B cell (primary cell): ENCODE measurements around the gene ITPKB. TPM values are rescaled to one million over a fixed set of nuclear protein-coding genes. Genes with fewer than 3 reads are reported as not detected.
A peak's percentile ranks its signal among the peaks of the same experiment; 100 is the strongest.
"Not testable (repeated sequence)": the region's sequence is repeated elsewhere in the genome, so short reads cannot be mapped to it uniquely, and the experiment has no call there.

Experiments
- ATAC-seq: fragments of 200-7000 bp; cut with Tn5 transposase; one replicate; pipeline ENCODE4 v1.10.0; 2021; ENCODE audit warnings: low read depth, mild to moderate bottlenecking, moderate number of reproducible peaks, moderate library complexity
- CTCF ChIA-PET: fragments of 350-600 bp; sonication (Branson Sonifier 250); formaldehyde crosslinking; loops from one replicate; lab custom pipeline; 2021; ENCODE audit warnings: antibody characterized with exemption, inconsistent platforms; lab: Charles Lee
- POLR2A ChIA-PET: fragments of 350-600 bp; sonication (Branson Sonifier 250); formaldehyde crosslinking; loops from one replicate; lab custom pipeline; 2021; ENCODE audit warnings: antibody characterized with exemption; lab: Charles Lee
- DNase-seq: peaks from one replicate; pipeline ENCODE4 v3.0.0; 2013
- H2AFZ ChIP-seq: 2 replicates; pipeline ENCODE4 v1.6.1; 2012; ENCODE audit warnings: mild to moderate bottlenecking, low read depth, low read length; ENCODE audit not compliant: insufficient read depth, poor library complexity, severe bottlenecking
- H3K27ac ChIP-seq, 2 donors: 1 replicate in 1 of 2; 2 replicates in 1 of 2; pipeline ENCODE4 v1.5.1; 2012 to 2013; ENCODE audit warnings: low read length in 2 of 2, mild to moderate bottlenecking in 2 of 2, moderate library complexity in 1 of 2
- H3K27me3 ChIP-seq, 4 experiments: fragments of 200-600 bp in 1 of 4; sonication (generic) in 1 of 4; replicated peaks in 1 of 4; 1 replicate in 2 of 4; 2 replicates in 2 of 4; pipeline versions ENCODE4 v1.6.1 to v1.7.0; 2013 to 2016; ENCODE audit warnings: low read length in 3 of 4, mild to moderate bottlenecking in 2 of 4, mixed read lengths in 1 of 4, moderate library complexity in 1 of 4; ENCODE audit not compliant: insufficient read depth in 4 of 4, control insufficient read depth in 3 of 4; ENCODE audit errors: control extremely low read depth in 1 of 4
- H3K36me3 ChIP-seq, 2 experiments: replicated peaks in 1 of 2; 1 replicate in 1 of 2; 2 replicates in 1 of 2; pipeline versions ENCODE4 v1.6.1 to v1.7.1; 2013; ENCODE audit warnings: low read length in 1 of 2; ENCODE audit not compliant: insufficient read depth in 2 of 2, control insufficient read depth in 1 of 2; ENCODE audit errors: control extremely low read depth in 1 of 2, extremely low read depth in 1 of 2
- H3K4me1 ChIP-seq, 2 donors: fragments of 200-600 bp in 1 of 2; sonication (generic) in 1 of 2; 1 replicate in 1 of 2; 2 replicates in 1 of 2; pipeline versions ENCODE4 v1.5.1 to v1.6.1; 2013 to 2017; ENCODE audit warnings: low read length in 2 of 2; ENCODE audit not compliant: control insufficient read depth in 2 of 2, insufficient read depth in 2 of 2
- H3K4me2 ChIP-seq: replicated peaks from 2 replicates; pipeline ENCODE3; 2012; ENCODE audit warnings: mild to moderate bottlenecking, low read depth, low read length; ENCODE audit not compliant: poor library complexity, severe bottlenecking
- H3K4me3 ChIP-seq, 5 experiments: fragments of 200-600 bp in 1 of 5; sonication (generic) in 1 of 5; 1 replicate in 3 of 5; 2 replicates in 2 of 5; pipeline versions ENCODE4 v1.5.1 to v1.7.0; 2011 to 2016; ENCODE audit warnings: low read length in 4 of 5, mild to moderate bottlenecking in 4 of 5, low read depth in 2 of 5, control low read depth in 1 of 5, moderate library complexity in 1 of 5; ENCODE audit not compliant: insufficient read depth in 1 of 5; ENCODE audit errors: control extremely low read depth in 1 of 5, extremely low read depth in 1 of 5
- H3K79me2 ChIP-seq: fragments of 200-600 bp; sonication (generic); one replicate; pipeline ENCODE4 v1.6.0; 2016; ENCODE audit warnings: low read length; ENCODE audit not compliant: control insufficient read depth, insufficient read depth
- H3K9ac ChIP-seq: fragments of 200-600 bp; sonication (generic); 2 replicates; pipeline ENCODE4 v1.6.1; 2017; ENCODE audit warnings: mild to moderate bottlenecking, low read length, moderate library complexity
- H3K9me3 ChIP-seq, 3 donors: one replicate each; pipeline versions ENCODE4 v1.6.1 to v1.7.1; 2013; ENCODE audit warnings: low read length in 2 of 3; ENCODE audit not compliant: control insufficient read depth in 2 of 3, insufficient read depth in 1 of 3; ENCODE audit errors: control extremely low read depth in 1 of 3
- H4K20me1 ChIP-seq: 2 replicates; pipeline ENCODE4 v1.6.0; 2012; ENCODE audit warnings: mild to moderate bottlenecking, low read length; ENCODE audit not compliant: insufficient read depth, control insufficient read depth, poor library complexity, severe bottlenecking
- H3K27ac Mint-ChIP-seq: one replicate; pipeline ENCODE4 v1.8.0; 2021; ENCODE audit warnings: mixed read lengths
- H3K27me3 Mint-ChIP-seq: one replicate; pipeline ENCODE4 v1.8.0; 2021; ENCODE audit warnings: mixed read lengths
- H3K4me1 Mint-ChIP-seq: one replicate; pipeline ENCODE4 v1.8.0; 2021; ENCODE audit warnings: mixed read lengths
- H3K4me3 Mint-ChIP-seq: one replicate; pipeline ENCODE4 v1.8.0; 2021; ENCODE audit warnings: mixed read lengths
- H3K9me3 Mint-ChIP-seq: one replicate; pipeline ENCODE4 v1.8.0; 2022; ENCODE audit warnings: mixed read lengths; ENCODE audit not compliant: insufficient read depth
- CTCF ChIP-seq: fragments of 200-600 bp; IDR thresholded peaks from one replicate; pipeline ENCODE4 v1.8.0; 2022; ENCODE audit warnings: antibody characterized with exemption, mild to moderate bottlenecking
- EZH2 ChIP-seq: IDR thresholded peaks from 2 replicates; pipeline ENCODE4 v1.6.1; 2012; ENCODE audit warnings: borderline replicate concordance, low read depth, mild to moderate bottlenecking, moderate library complexity, low read length; ENCODE audit not compliant: insufficient read depth, poor library complexity, severe bottlenecking
- WGBS: methylation state at CpG from one replicate; pipeline ENCODE4 v1.1.5; 2013; ENCODE audit warnings: missing lambda C conversion rate; ENCODE audit not compliant: insufficient coverage; 5-methylcytosine and 5-hydroxymethylcytosine counted together
- intact Hi-C: fragments of 100-400 bp; cut with micrococcal nuclease; formaldehyde crosslinking; loops from one replicate; pipeline ENCODE4 v1.10.0; 2022
- polyA plus RNA-seq: library from polyadenylated mRNA; depleted of rRNA; stranded (reverse); fragments of >200 nt; gene quantifications from 2 replicates; pipeline ENCODE4 v1.2.3, GENCODE V29; 2012
- total RNA-seq, 2 donors: library from RNA; stranded (reverse); fragments of 120-200 nt in 1 of 2; gene quantifications; 1 replicate in 1 of 2; 2 replicates in 1 of 2; pipeline versions ENCODE4 v1.2.3 to v1.2.4, GENCODE V29; 2013 to 2022

ITPKB gene
- total and polyA plus RNA-seq, 2 donors (not counting 1 experiment from before 2014, with no cell fraction given), result 21.8 to 93.5 TPM

DNA sequence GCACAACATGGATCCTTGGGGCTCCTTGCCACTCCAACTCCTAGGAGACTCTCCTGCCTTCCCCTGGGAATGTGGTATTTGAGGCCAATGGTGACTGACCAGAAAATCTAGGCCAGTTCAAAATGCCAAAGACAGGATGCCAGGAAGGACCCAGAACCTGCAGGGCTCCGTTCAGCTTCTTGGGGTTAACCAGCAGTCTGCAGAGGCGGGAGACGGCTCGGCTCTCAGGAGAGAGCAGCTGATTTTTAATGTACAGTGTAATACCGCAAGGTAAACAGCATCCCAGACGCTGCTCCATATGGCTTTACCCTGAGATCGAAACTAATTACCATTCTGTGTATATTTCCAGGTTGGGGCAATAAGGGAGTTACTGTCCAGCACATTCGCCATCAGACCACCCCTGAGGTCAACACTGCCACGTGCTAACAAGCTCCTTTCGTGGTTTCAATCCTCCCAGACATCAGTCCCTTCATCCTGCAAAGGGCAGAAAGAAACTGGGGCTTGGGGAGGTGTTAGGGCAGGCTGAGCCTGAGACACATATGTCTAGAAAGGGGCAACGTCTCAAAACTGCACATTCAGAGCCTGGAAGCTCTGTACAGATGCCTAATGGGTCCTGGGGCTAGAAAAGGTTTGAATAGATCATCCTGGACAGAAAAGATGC lies 16.7 kb downstream of the ITPKB start:
- Histone ChIP-seq H3K9ac (no peak overlapping the region), H3K4me3 (no peak overlapping the region), H3K9me3 (no peaks in the 10 kb centered on the region), H2AFZ (no peak overlapping the region), H3K27ac (no peak overlapping the region), H3K36me3 (peaks cover 0 to 48% of the 10 kb centered on the region in 2 experiments), H4K20me1 (peaks cover 56% of the 10 kb centered on the region), H3K27me3 (no peaks in the 10 kb centered on the region), H3K79me2 (peaks cover 95% of the 10 kb centered on the region), H3K4me2 (no peak overlapping the region), H3K4me1 (peaks cover 51 to 71% of the 10 kb centered on the region in 2 donors)
- intact Hi-C loops, result no loop called here
- Mint-ChIP-seq H3K4me1 (peaks cover 74% of the 10 kb centered on the region), H3K9me3 (no peaks in the 10 kb centered on the region), H3K27me3 (no peaks in the 10 kb centered on the region), H3K27ac (peak overlapping the region; percentile 10), H3K4me3 (no peak overlapping the region)
- TF ChIP-seq CTCF, result no peak
- TF ChIP-seq EZH2, result no peak
- no peak for DNase-seq
- POLR2A ChIA-PET, result interaction anchor here (0.7 kb wide), 1 partner anchor 11 kb away, joined by 3 read pairs; no protein-coding TSS in a partner anchor
- 96% methylated on average over 4 of the region's 11 CpGs for WGBS
- ATAC-seq, result no peak
- CTCF ChIA-PET, result interaction anchor here (1.4 kb wide), 1 partner anchor 12 kb away, joined by 4 read pairs; no protein-coding TSS in a partner anchor

DNA sequence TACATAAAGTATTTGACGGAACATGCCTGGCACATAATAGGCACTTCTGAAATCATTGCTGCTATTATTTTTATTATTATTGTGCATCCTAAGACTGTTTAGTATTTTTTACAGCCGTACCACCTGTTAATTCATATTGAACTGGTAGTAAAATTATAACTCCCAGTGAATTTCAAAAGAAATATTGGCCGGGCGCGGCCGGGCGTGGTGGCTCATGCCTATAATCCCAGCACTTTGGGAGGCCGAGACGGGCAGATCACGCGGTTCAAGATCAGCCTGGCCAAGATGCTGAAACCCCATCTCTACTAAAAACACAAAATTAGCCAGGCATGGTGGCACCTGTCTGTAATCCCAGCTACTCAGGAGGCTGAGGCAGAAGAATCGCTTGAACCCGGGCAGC lies 18.5 kb downstream of the ITPKB start:
- H2AFZ ChIP-seq, H3K4me3 ChIP-seq, POLR2A ChIA-PET, H3K27me3 ChIP-seq, intact Hi-C loops, H3K9me3 ChIP-seq, H3K9me3 Mint-ChIP-seq, H3K9ac ChIP-seq, H3K27ac Mint-ChIP-seq, H3K27me3 Mint-ChIP-seq, H3K4me2 ChIP-seq, ATAC-seq, H3K4me3 Mint-ChIP-seq, DNase-seq: not testable (repeated sequence)
- CTCF ChIA-PET, result interaction anchor here (0.7 kb wide), 1 partner anchor 50 kb away, joined by 4 read pairs; no protein-coding TSS in a partner anchor
- Histone ChIP-seq H3K79me2 (peaks cover 99% of the 10 kb centered on the region), H3K36me3 (peaks cover 0 to 42% of the 10 kb centered on the region in 2 experiments), H3K27ac (peak overlapping the region in 1 of 2 donors; percentile 52), H3K4me1 (peaks cover 43 to 63% of the 10 kb centered on the region in 2 donors), H4K20me1 (peaks cover 40% of the 10 kb centered on the region)
- WGBS, result 94% methylated on average over 9 of the region's 13 CpGs
- peaks cover 69% of the 10 kb centered on the region for H3K4me1 Mint-ChIP-seq
